Activated naive CD4-positive, alpha-beta T cell treated with Interleukin-2 at 50 U/mL for 16 hours (primary cell): ENCODE data around the gene ARL4A.

Experiments
- DNase-seq: peaks from one replicate; pipeline ENCODE4 v3.0.0-alpha.2; 2020

ARL4A gene

GRCh38 chr7:12727455-12728191, 40.2 kb downstream of the ARL4A start:
- no peak for DNase-seq

GRCh38 chr7:12728192-12728538, 40.7 kb downstream of the ARL4A start:
- no peak for DNase-seq

GRCh38 chr7:12729112-12729511, 41.7 kb downstream of the ARL4A start:
- no peak for DNase-seq

GRCh38 chr7:12730523-12730922, 43.1 kb downstream of the ARL4A start:
- no peak for DNase-seq

GRCh38 chr7:12731214-12731656, 43.8 kb downstream of the ARL4A start:
- peak; percentile 5 for DNase-seq

- DNase-seq: no peak
These were observed 44.3 kb downstream of the ARL4A start for GRCh38 chr7:12731775-12732174.

GRCh38 chr7:12732428-12732827, 45.0 kb downstream of the ARL4A start:
- DNase-seq: no peak

- no peak for DNase-seq
These were observed 48.5 kb downstream of the ARL4A start for GRCh38 chr7:12735923-12736322.

GRCh38 chr7:12737373-12737772, 49.9 kb downstream of the ARL4A start:
- no peak for DNase-seq

- DNase-seq: no peak
These were observed 50.4 kb downstream of the ARL4A start for GRCh38 chr7:12737836-12738235.

GRCh38 chr7:12738665-12739064, 51.2 kb downstream of the ARL4A start:
- DNase-seq: no peak
